NCI-H2227 (cell line): Measurements from ENCODE around the gene KBTBD2.
"Not testable (repeated sequence)": the region's sequence is repeated elsewhere in the genome, so short reads cannot be mapped to it uniquely, and the experiment has no call there.

ENCODE experiments used
- DNase-seq: peaks from one replicate; lab custom pipeline; 2025; ENCODE audit not compliant: unreplicated experiment; lab: John Stamatoyannopoulos, UW

Gene KBTBD2

GRCh38 chr7:32857063-32857462 lies 34.5 kb downstream of the KBTBD2 start:
- DNase-seq, result not testable (repeated sequence)

- DNase-seq, result not testable (repeated sequence)
Observed at GRCh38 chr7:32855837-32856775, 35.5 kb downstream of the KBTBD2 start.

- not testable (repeated sequence) for DNase-seq
Observed at GRCh38 chr7:32850654-32851053, 40.9 kb downstream of the KBTBD2 start.

GRCh38 chr7:32848655-32849054 lies 42.9 kb downstream of the KBTBD2 start:
- DNase-seq, result not testable (repeated sequence)

GRCh38 chr7:32846630-32847225 lies 44.8 kb downstream of the KBTBD2 start:
- DNase-seq, result no peak

GRCh38 chr7:32844748-32845147 lies 46.8 kb downstream of the KBTBD2 start:
- DNase-seq, result not testable (repeated sequence)

- not testable (repeated sequence) for DNase-seq
Observed at GRCh38 chr7:32843763-32844162, 47.8 kb downstream of the KBTBD2 start.

GRCh38 chr7:32839846-32840245 lies 51.7 kb downstream of the KBTBD2 start:
- DNase-seq, result not testable (repeated sequence)

- DNase-seq, result not testable (repeated sequence)
Observed at GRCh38 chr7:32828996-32829752, 62.4 kb downstream of the KBTBD2 start.
